ENCODE data around the gene PANX1.

PANX1 gene

GRCh38 chr11:94198718-94199117, 70.1 kb downstream of the PANX1 start:
- no peak for DNase-seq (ENCODE audit: low read depth)
- no peak for TF ChIP-seq CTCF (IDR thresholded peaks at IDR 0.05; ENCODE audit: insufficient read depth, low read depth, low read length, missing control alignments)
- H3K4me3 ChIP-seq (ENCODE audit: low read length): no peak overlapping the region

- DNase-seq (ENCODE audit: low read depth): no peak
- no peak for TF ChIP-seq CTCF (IDR thresholded peaks at IDR 0.05; ENCODE audit: insufficient read depth, low read depth, low read length, missing control alignments)
- no peak overlapping the region for H3K4me3 ChIP-seq (ENCODE audit: low read length)
These were observed 70.8 kb downstream of the PANX1 start for GRCh38 chr11:94199136-94200130.

- TF ChIP-seq CTCF (IDR thresholded peaks at IDR 0.05; ENCODE audit: insufficient read depth, low read depth, low read length, missing control alignments): no peak
- no peak for DNase-seq (ENCODE audit: low read depth)
- H3K4me3 ChIP-seq (ENCODE audit: low read length): no peak overlapping the region
These were observed 72.4 kb downstream of the PANX1 start for GRCh38 chr11:94201004-94201465.

DNA sequence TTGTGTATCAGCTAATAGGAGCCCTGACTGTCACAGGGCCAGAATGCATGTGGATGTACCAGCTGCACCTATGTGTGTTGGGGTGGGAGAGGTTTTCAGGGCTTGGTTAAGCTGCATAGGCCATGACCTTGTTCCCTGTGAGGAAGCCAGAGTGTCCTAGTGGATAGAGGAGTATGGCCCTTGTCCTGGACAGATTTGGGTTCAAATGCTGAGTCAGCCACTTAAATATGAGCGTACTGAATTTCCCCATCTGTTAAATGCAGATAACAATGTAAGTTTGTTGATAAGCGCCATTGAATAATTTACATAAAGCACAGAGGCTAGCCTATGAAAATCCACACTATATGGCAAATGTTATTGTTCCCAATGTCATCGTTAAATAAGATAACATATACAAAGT, 74.4 kb downstream of the PANX1 start:
- no peak overlapping the region for H3K4me3 ChIP-seq (ENCODE audit: low read length)
- DNase-seq (ENCODE audit: low read depth): no peak
- no peak for TF ChIP-seq CTCF (IDR thresholded peaks at IDR 0.05; ENCODE audit: insufficient read depth, low read depth, low read length, missing control alignments)

DNA sequence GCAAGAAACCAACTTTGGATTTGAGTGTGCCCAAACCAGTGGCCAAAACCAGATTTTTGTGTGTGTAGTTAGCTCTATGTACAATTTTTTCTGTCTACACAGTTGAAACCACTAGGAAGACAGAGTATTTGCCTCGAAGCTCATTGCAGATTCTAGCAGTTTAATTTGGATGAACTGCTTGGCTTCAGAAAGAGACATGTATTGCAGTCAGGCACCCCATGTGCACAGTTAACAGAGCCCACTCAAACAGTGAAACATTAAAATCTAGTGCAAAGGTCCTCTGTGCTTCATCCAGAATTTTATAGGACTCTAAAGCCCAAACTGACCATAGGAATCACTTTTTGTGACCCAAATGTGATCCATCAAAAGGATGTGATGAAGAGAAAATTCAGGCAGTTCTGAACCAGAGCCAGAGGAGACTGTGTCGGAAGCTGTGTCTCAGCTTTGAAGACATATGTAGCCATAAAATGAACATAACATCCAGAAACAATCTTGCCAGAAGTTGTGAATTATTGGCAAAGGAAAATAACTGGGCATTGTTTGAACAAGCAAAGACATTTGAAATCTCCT, 82.7 kb downstream of the PANX1 start:
- DNase-seq (ENCODE audit: low read depth): no peak
- TF ChIP-seq CTCF (IDR thresholded peaks at IDR 0.05; ENCODE audit: insufficient read depth, low read depth, low read length, missing control alignments): no peak
- no peak overlapping the region for H3K4me3 ChIP-seq (ENCODE audit: low read length)

DNA sequence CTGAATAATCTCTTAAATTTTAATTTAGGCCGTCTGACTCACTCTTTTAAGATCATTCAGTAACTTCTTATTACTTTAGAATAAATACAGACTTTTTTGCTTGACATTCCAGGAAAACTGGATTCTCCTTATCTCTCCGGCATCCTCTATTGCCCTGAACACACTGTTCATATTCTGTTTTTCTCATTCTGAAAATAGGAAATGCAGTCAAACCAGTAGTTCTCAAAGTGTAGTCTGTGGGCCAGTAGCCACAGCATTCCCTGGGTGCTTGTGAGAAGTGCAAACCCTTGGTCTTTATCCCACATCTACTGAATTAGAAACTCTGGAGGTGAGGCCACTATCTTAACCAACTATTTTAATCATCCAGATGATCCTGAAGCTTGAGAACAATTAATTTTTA, 84.3 kb downstream of the PANX1 start:
- DNase-seq (ENCODE audit: low read depth): no peak
- no peak overlapping the region for H3K4me3 ChIP-seq (ENCODE audit: low read length)
- TF ChIP-seq CTCF (IDR thresholded peaks at IDR 0.05; ENCODE audit: insufficient read depth, low read depth, low read length, missing control alignments): no peak
